A549 (cell line): ENCODE measurements around the gene FAF1.

Source experiments
- EHMT2 ChIP-seq: fragments of 200-600 bp; sonication (generic); IDR thresholded peaks from 2 replicates; pipeline ENCODE4 v1.6.1; 2016; ENCODE audit warnings: antibody characterized with exemption, low read depth, mild to moderate bottlenecking, moderate library complexity
- EP300 ChIP-seq, 2 experiments: fragments of >200 bp; sonication (Bioruptor Twin); formaldehyde crosslinking; IDR thresholded peaks; 2 replicates in 1 of 2; 3 replicates in 1 of 2; pipeline ENCODE4 v1.6.1; 2016 to 2017
- MYC ChIP-seq: IDR thresholded peaks from 2 replicates; pipeline ENCODE4 v1.6.1; 2012; ENCODE audit warnings: mild to moderate bottlenecking, inconsistent platforms, low read length, improper control_type of control experiment, borderline replicate concordance
- POLR2A ChIP-seq: IDR thresholded peaks from 2 replicates; pipeline ENCODE4 v1.6.1; 2012; ENCODE audit warnings: mild to moderate bottlenecking, low read length
- RAD21 ChIP-seq, 2 experiments: fragments of >200 bp in 1 of 2; sonication (Bioruptor Twin) in 1 of 2; formaldehyde crosslinking in 1 of 2; IDR thresholded peaks in 1 of 2; conservative IDR thresholded peaks in 1 of 2; 2 replicates in 1 of 2; 3 replicates in 1 of 2; pipeline ENCODE4 v1.6.1; 2012 to 2018; ENCODE audit warnings: inconsistent platforms in 1 of 2
- TF ChIP-seq, protein P1 (sequence below): fragments of >200 bp; sonication (Bioruptor Twin); formaldehyde crosslinking; IDR thresholded peaks from 3 replicates; pipeline ENCODE4 v1.5.1; 2016

DNA sequence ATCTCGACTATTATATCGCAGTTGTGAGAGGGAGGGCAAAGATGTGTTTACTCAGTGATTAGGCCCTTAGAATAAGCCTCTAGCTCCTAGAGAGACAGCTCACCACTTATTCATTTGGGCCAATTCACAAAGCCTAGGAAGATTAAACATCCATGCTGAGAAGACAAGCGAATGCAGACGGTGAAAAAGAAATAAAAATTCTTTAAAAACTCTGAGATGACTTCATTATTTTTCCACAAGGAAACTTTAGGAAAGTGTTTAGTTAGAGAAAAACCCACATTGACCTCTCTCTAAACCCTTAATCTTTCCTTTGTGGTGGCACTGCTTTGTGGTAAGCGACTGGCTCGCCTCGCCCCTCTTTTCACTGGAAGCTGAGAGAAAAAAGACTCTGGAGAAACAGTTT, 390.0 kb downstream of the FAF1 start:
- TF ChIP-seq, protein P1, sequence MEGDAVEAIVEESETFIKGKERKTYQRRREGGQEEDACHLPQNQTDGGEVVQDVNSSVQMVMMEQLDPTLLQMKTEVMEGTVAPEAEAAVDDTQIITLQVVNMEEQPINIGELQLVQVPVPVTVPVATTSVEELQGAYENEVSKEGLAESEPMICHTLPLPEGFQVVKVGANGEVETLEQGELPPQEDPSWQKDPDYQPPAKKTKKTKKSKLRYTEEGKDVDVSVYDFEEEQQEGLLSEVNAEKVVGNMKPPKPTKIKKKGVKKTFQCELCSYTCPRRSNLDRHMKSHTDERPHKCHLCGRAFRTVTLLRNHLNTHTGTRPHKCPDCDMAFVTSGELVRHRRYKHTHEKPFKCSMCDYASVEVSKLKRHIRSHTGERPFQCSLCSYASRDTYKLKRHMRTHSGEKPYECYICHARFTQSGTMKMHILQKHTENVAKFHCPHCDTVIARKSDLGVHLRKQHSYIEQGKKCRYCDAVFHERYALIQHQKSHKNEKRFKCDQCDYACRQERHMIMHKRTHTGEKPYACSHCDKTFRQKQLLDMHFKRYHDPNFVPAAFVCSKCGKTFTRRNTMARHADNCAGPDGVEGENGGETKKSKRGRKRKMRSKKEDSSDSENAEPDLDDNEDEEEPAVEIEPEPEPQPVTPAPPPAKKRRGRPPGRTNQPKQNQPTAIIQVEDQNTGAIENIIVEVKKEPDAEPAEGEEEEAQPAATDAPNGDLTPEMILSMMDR: no peak
- TF ChIP-seq RAD21 (conservative IDR thresholded peaks at IDR 0.05 in 1 of 2, IDR thresholded peaks at IDR 0.05 in 1 of 2): no peak
- TF ChIP-seq MYC: no peak
- TF ChIP-seq EHMT2: no peak
- no peak for TF ChIP-seq POLR2A
- TF ChIP-seq EP300 (IDR thresholded peaks at IDR 0.05): no peak
